H9 (cell line): ENCODE measurements around the gene HOXC10. TPM values are rescaled to one million over a fixed set of nuclear protein-coding genes. Genes with fewer than 3 reads are reported as not detected.

Experiments
- DNase-seq: peaks from one replicate; pipeline ENCODE4 v3.0.0-alpha.2; 2017
- H2AFZ ChIP-seq: one replicate; pipeline ENCODE4 v1.6.1; 2013; ENCODE audit warnings: mild to moderate bottlenecking, low read length, control low read depth, moderate library complexity
- H2AK5ac ChIP-seq: 2 replicates; pipeline ENCODE4 v1.6.1; 2013; ENCODE audit warnings: low read length, control low read depth, mixed read lengths; ENCODE audit not compliant: insufficient read length
- H2BK120ac ChIP-seq: one replicate; pipeline ENCODE4 v1.6.1; 2013; ENCODE audit warnings: low read depth, mild to moderate bottlenecking, low read length, control low read depth, inconsistent platforms; ENCODE audit not compliant: poor library complexity, severe bottlenecking
- H2BK12ac ChIP-seq: 2 replicates; pipeline ENCODE4 v1.6.1; 2013; ENCODE audit warnings: low read length, control low read depth, mixed read lengths, low read depth; ENCODE audit not compliant: insufficient read length
- H2BK15ac ChIP-seq: 2 replicates; pipeline ENCODE4 v1.6.1; 2013; ENCODE audit warnings: low read depth, low read length, control low read depth
- H2BK20ac ChIP-seq: one replicate; pipeline ENCODE4 v1.6.1; 2013; ENCODE audit warnings: low read depth, mild to moderate bottlenecking, low read length, control low read depth, inconsistent platforms; ENCODE audit not compliant: poor library complexity, severe bottlenecking
- H2BK5ac ChIP-seq: 2 replicates; pipeline ENCODE4 v1.6.1; 2013; ENCODE audit warnings: low read length, control low read depth, mixed read lengths; ENCODE audit not compliant: insufficient read length
- H3K14ac ChIP-seq: 2 replicates; pipeline ENCODE4 v1.6.1; 2013; ENCODE audit warnings: low read length, control low read depth; ENCODE audit not compliant: insufficient read depth
- H3K18ac ChIP-seq: 2 replicates; pipeline ENCODE4 v1.6.1; 2013; ENCODE audit warnings: low read depth, mild to moderate bottlenecking, mixed read lengths, low read length, control low read depth; ENCODE audit not compliant: insufficient read length
- H3K23ac ChIP-seq: 2 replicates; pipeline ENCODE4 v1.6.1; 2013; ENCODE audit warnings: low read length, control low read depth, mixed read lengths, low read depth; ENCODE audit not compliant: insufficient read length
- H3K23me2 ChIP-seq: 2 replicates; pipeline ENCODE4 v1.6.1; 2013; ENCODE audit warnings: low read depth, mild to moderate bottlenecking, mixed read lengths, low read length, control low read depth; ENCODE audit not compliant: insufficient read length, poor library complexity, severe bottlenecking
- H3K27ac ChIP-seq: 2 replicates; pipeline ENCODE4 v1.5.1; 2013; ENCODE audit warnings: low read length, control low read depth, mixed read lengths, low read depth; ENCODE audit not compliant: insufficient read length
- H3K27me3 ChIP-seq: 2 replicates; pipeline ENCODE4 v1.6.1; 2013; ENCODE audit warnings: low read length, control low read depth, inconsistent platforms; ENCODE audit not compliant: insufficient read depth
- H3K4ac ChIP-seq: 2 replicates; pipeline ENCODE4 v1.6.1; 2013; ENCODE audit warnings: low read depth, mild to moderate bottlenecking, control low read depth, inconsistent platforms, low read length, moderate library complexity
- H3K4me1 ChIP-seq: 2 replicates; pipeline ENCODE4 v1.6.1; 2013; ENCODE audit warnings: low read length, control low read depth, inconsistent platforms; ENCODE audit not compliant: insufficient read depth
- H3K4me2 ChIP-seq: 2 replicates; pipeline ENCODE4 v1.6.1; 2013; ENCODE audit warnings: low read length, control low read depth, mixed read lengths; ENCODE audit not compliant: insufficient read length, insufficient read depth
- H3K56ac ChIP-seq: 2 replicates; pipeline ENCODE4 v1.6.1; 2013; ENCODE audit warnings: low read depth, mild to moderate bottlenecking, mixed read lengths, low read length, control low read depth; ENCODE audit not compliant: insufficient read length
- H3K79me1 ChIP-seq: 2 replicates; pipeline ENCODE4 v1.6.1; 2013; ENCODE audit warnings: low read depth, mild to moderate bottlenecking, moderate library complexity, low read length, control low read depth, inconsistent platforms; ENCODE audit not compliant: insufficient read depth, poor library complexity, severe bottlenecking
- H3K79me2 ChIP-seq: 2 replicates; pipeline ENCODE4 v1.6.1; 2013; ENCODE audit warnings: low read length, control low read depth, inconsistent platforms; ENCODE audit not compliant: insufficient read depth
- H3K9ac ChIP-seq: 2 replicates; pipeline ENCODE4 v1.6.1; 2013; ENCODE audit warnings: low read length, control low read depth, mixed read lengths; ENCODE audit not compliant: insufficient read length; ENCODE audit errors: extremely low read depth
- H3K9me3 ChIP-seq: one replicate; pipeline ENCODE4 v1.6.1; 2013; ENCODE audit warnings: low read depth, low read length, inconsistent platforms; ENCODE audit not compliant: control insufficient read depth
- H3T11ph ChIP-seq: one replicate; pipeline ENCODE4 v1.6.1; 2013; ENCODE audit warnings: mild to moderate bottlenecking, low read length, control low read depth, inconsistent platforms
- H4K20me1 ChIP-seq: one replicate; pipeline ENCODE4 v1.6.1; 2013; ENCODE audit not compliant: control insufficient read depth, insufficient read length, insufficient read depth
- H4K5ac ChIP-seq: 2 replicates; pipeline ENCODE4 v1.6.1; 2013; ENCODE audit warnings: low read depth, mild to moderate bottlenecking, mixed read lengths, low read length, control low read depth; ENCODE audit not compliant: insufficient read length
- H4K8ac ChIP-seq: replicated peaks from 2 replicates; pipeline ENCODE4 v1.6.1; 2013; ENCODE audit warnings: low read length, control low read depth, mixed read lengths, low read depth; ENCODE audit not compliant: insufficient read length
- H4K91ac ChIP-seq: 2 replicates; pipeline ENCODE4 v1.6.1; 2013; ENCODE audit warnings: low read depth, mild to moderate bottlenecking, moderate library complexity, mixed read lengths, low read length, control low read depth; ENCODE audit not compliant: insufficient read length
- H3K27ac Mint-ChIP-seq, 3 experiments: 2 replicates in 2 of 3; 3 replicates in 1 of 3; pipeline ENCODE4 v1.8.0; 2020 to 2021; ENCODE audit warnings: mixed read lengths in 3 of 3, mild to moderate bottlenecking in 1 of 3, moderate library complexity in 1 of 3
- H3K27me3 Mint-ChIP-seq: 2 replicates; pipeline ENCODE4 v1.8.0; 2021; ENCODE audit warnings: low read depth, mild to moderate bottlenecking, moderate library complexity, mixed read lengths
- H3K36me3 Mint-ChIP-seq, 3 experiments: 2 replicates in 2 of 3; 3 replicates in 1 of 3; pipeline ENCODE4 v1.8.0; 2020 to 2021; ENCODE audit warnings: low read depth in 3 of 3, mixed read lengths in 3 of 3; ENCODE audit not compliant: insufficient read depth in 1 of 3
- H3K4me1 Mint-ChIP-seq, 2 experiments: 2 replicates each; pipeline ENCODE4 v1.8.0; 2020; ENCODE audit warnings: mixed read lengths in 2 of 2
- H3K4me3 Mint-ChIP-seq, 2 experiments: 2 replicates in 1 of 2; 3 replicates in 1 of 2; pipeline ENCODE4 v1.8.0; 2020 to 2021; ENCODE audit warnings: mild to moderate bottlenecking in 2 of 2, mixed read lengths in 2 of 2, moderate library complexity in 1 of 2
- H3K9me3 Mint-ChIP-seq, 2 experiments: 2 replicates in 1 of 2; 3 replicates in 1 of 2; pipeline ENCODE4 v1.8.0; 2020; ENCODE audit warnings: mild to moderate bottlenecking in 2 of 2, mixed read lengths in 2 of 2, moderate library complexity in 1 of 2
- CTCF ChIP-seq: fragments of 200-600 bp; sonication (generic); conservative IDR thresholded peaks from 3 replicates; pipeline ENCODE4 v1.8.0; 2021; ENCODE audit warnings: antibody characterized with exemption, mild to moderate bottlenecking
- WGBS: extraction: QIAGEN DNeasy Blood & Tissue Kit; methylation state at CpG from one replicate; pipeline ENCODE4 v1.1.7; 2013; ENCODE audit warnings: missing lambda C conversion rate, low lambda C conversion rate, mixed read lengths; ENCODE audit not compliant: insufficient read length; ENCODE audit errors: extremely low coverage; 5-methylcytosine and 5-hydroxymethylcytosine counted together
- total RNA-seq: library from RNA; stranded (reverse); gene quantifications from 2 replicates; pipeline ENCODE4 v1.2.1, GENCODE V29; 2021

The HOXC10 gene
- total RNA-seq, 1 experiment from 2014 or later, result not detected

GRCh38 chr12:53975479-53976152 is 9.3 kb upstream of the HOXC10 start:
- Mint-ChIP-seq H3K27ac (no peak overlapping the region), H3K9me3 (peaks cover 12 to 15% of the 10 kb centered on the region in 2 experiments), H3K4me1 (peaks cover 14 to 25% of the 10 kb centered on the region in 2 experiments), H3K36me3 (peaks cover 0 to 8% (median 3%) of the 10 kb centered on the region in 3 experiments; a peak in 3 of 7 replicates), H3K4me3 (peak overlapping the region in 1 of 2 experiments; percentile 74; a peak in 3 of 5 replicates), H3K27me3 (peaks cover 100% of the 10 kb centered on the region)
- no peaks in the 10 kb centered on the region for H3K23me2 ChIP-seq
- H3K9ac ChIP-seq, result no peak overlapping the region
- H3K23ac ChIP-seq, result no peak overlapping the region
- no peak overlapping the region for H3K4me2 ChIP-seq
- H2BK20ac ChIP-seq, result no peak overlapping the region
- no peak overlapping the region for H3K14ac ChIP-seq
- no peak overlapping the region for H2AK5ac ChIP-seq
- TF ChIP-seq CTCF, result no peak
- no peak overlapping the region for H2BK120ac ChIP-seq
- H4K5ac ChIP-seq, result no peak overlapping the region
- no peak overlapping the region for H2BK15ac ChIP-seq
- H3T11ph ChIP-seq, result no peak overlapping the region
- H3K27ac ChIP-seq, result no peak overlapping the region
- no peaks in the 10 kb centered on the region for H3K4me1 ChIP-seq
- H3K4ac ChIP-seq, result no peak overlapping the region
- H2BK5ac ChIP-seq, result no peak overlapping the region
- no CpG with 5 or more reads among the region's 31 CpGs for WGBS
- H4K91ac ChIP-seq, result no peak overlapping the region
- H3K79me2 ChIP-seq, result no peaks in the 10 kb centered on the region
- H3K56ac ChIP-seq, result no peak overlapping the region
- peak; percentile 69 for DNase-seq
- H3K27me3 ChIP-seq, result peaks cover 97% of the 10 kb centered on the region
- H2BK12ac ChIP-seq, result no peak overlapping the region
- H3K79me1 ChIP-seq, result no peaks in the 10 kb centered on the region
- H2AFZ ChIP-seq, result no peak overlapping the region
- H3K9me3 ChIP-seq, result no peaks in the 10 kb centered on the region
- no peak overlapping the region for H3K18ac ChIP-seq
- H4K8ac ChIP-seq, result no peak overlapping the region
- H4K20me1 ChIP-seq, result no peaks in the 10 kb centered on the region
